GM12878 (cell line): ENCODE measurements around the gene SVIL. TPM values are rescaled to one million over a fixed set of nuclear protein-coding genes. Genes with fewer than 3 reads are reported as not detected.

Source experiments
- ATAC-seq: fragments of 200-7000 bp; cut with Tn5 transposase; 3 replicates; pipeline ENCODE4 v1.9.1; 2020; ENCODE audit warnings: mild to moderate bottlenecking, moderate library complexity
- BruUV-seq: library from RNA; stranded (reverse); fragments of 400-500 nt; replicated peaks from 2 replicates; lab custom pipeline; 2021; lab: Mats Ljungman, UMichigan
- CTCF ChIA-PET: fragments of 300-600 bp; sonication (Branson Sonifier 250); formaldehyde crosslinking; extraction: SDS; loops from one replicate; lab custom pipeline; 2021; ENCODE audit warnings: inconsistent platforms; lab: Yijun Ruan, JAX
- POLR2A ChIA-PET: fragments of 350-600 bp; formaldehyde crosslinking; extraction: SDS; loops from one replicate; lab custom pipeline; 2021; ENCODE audit warnings: inconsistent platforms; lab: Charles Lee
- RAD21 ChIA-PET: fragments of 300-600 bp; sonication (Branson Sonifier 250); formaldehyde crosslinking; loops from one replicate; lab custom pipeline; 2023; ENCODE audit warnings: antibody characterized with exemption; ENCODE audit not compliant: unreplicated experiment; lab: Charles Lee
- SMC1A ChIA-PET: fragments of 300-600 bp; sonication (Branson Sonifier 250); formaldehyde crosslinking; loops from one replicate; lab custom pipeline; 2023; ENCODE audit not compliant: unreplicated experiment, uncharacterized antibody; lab: Charles Lee
- DNase-seq: peaks from one replicate; pipeline ENCODE4 v3.0.0-alpha.2; 2011; ENCODE audit warnings: low read depth, low spot score
- FAIRE-seq: peaks from 3 replicates; lab custom pipeline; 2011; peaks lifted over from hg19 to GRCh38; lab: Jason Lieb, UNC
- H2AFZ ChIP-seq: 2 replicates; pipeline ENCODE4 v1.6.0; 2011; ENCODE audit warnings: low read depth, low read length, control low read depth; ENCODE audit not compliant: control insufficient read depth
- H3K27ac ChIP-seq: 2 replicates; pipeline ENCODE4 v1.5.1; 2011; ENCODE audit warnings: control low read depth; ENCODE audit not compliant: control insufficient read depth, insufficient read depth
- H3K27me3 ChIP-seq, 2 experiments: replicated peaks in 1 of 2; 2 replicates each; pipeline versions ENCODE4 v1.6.0 to v1.6.1; 2011; ENCODE audit warnings: low read length in 1 of 2; ENCODE audit not compliant: control insufficient read depth in 2 of 2, insufficient read depth in 2 of 2
- H3K36me3 ChIP-seq, 2 experiments: 2 replicates each; pipeline ENCODE4 v1.5.1; 2011; ENCODE audit warnings: low read length in 1 of 2; ENCODE audit not compliant: control insufficient read depth in 2 of 2, insufficient read depth in 2 of 2
- H3K4me1 ChIP-seq: 2 replicates; pipeline ENCODE4 v1.6.1; 2011; ENCODE audit warnings: mild to moderate bottlenecking, low read length, moderate library complexity, mixed read lengths; ENCODE audit not compliant: control insufficient read depth, insufficient read depth
- H3K4me2 ChIP-seq: 2 replicates; pipeline ENCODE4 v1.6.0; 2011; ENCODE audit warnings: control low read depth; ENCODE audit not compliant: control insufficient read depth, insufficient read depth
- H3K4me3 ChIP-seq: fragments of 200-600 bp; sonication (generic); 2 replicates; pipeline ENCODE4 v1.5.1; 2016
- H3K79me2 ChIP-seq: 2 replicates; pipeline ENCODE4 v1.6.0; 2011; ENCODE audit warnings: low read length; ENCODE audit not compliant: control insufficient read depth, insufficient read depth
- H3K9ac ChIP-seq: 2 replicates; pipeline ENCODE4 v1.8.0; 2011; ENCODE audit warnings: low read length, control low read depth, mixed read lengths; ENCODE audit not compliant: control insufficient read depth, insufficient read depth
- H3K9me3 ChIP-seq: replicated peaks from 3 replicates; pipeline ENCODE4 v1.5.1; 2011; ENCODE audit warnings: mild to moderate bottlenecking, low read length; ENCODE audit not compliant: control insufficient read depth, insufficient read depth
- H4K20me1 ChIP-seq: 2 replicates; pipeline ENCODE4 v1.6.0; 2011; ENCODE audit not compliant: control insufficient read depth, insufficient read depth
- CREM ChIP-seq: IDR thresholded peaks from 2 replicates; pipeline ENCODE4 v1.6.1; 2014; ENCODE audit warnings: antibody characterized with exemption, low read depth
- CUX1 ChIP-seq: IDR thresholded peaks from 2 replicates; pipeline ENCODE4 v1.6.1; 2012; ENCODE audit warnings: improper control_type of control experiment, low read depth, low read length; ENCODE audit not compliant: insufficient replicate concordance
- HSF1 ChIP-seq: fragments of 150-350 bp; IDR thresholded peaks from 2 replicates; pipeline ENCODE4 v1.6.1; 2014; ENCODE audit warnings: mild to moderate bottlenecking, low read depth, low read length
- RBBP5 ChIP-seq: fragments of 200-600 bp; sonication (generic); conservative IDR thresholded peaks from 2 replicates; pipeline ENCODE4 v1.6.1; 2016
- WGBS: methylation state at CpG from one replicate; pipeline ENCODE4 v1.1.6; 2016; ENCODE audit warnings: low lambda C conversion rate; ENCODE audit not compliant: insufficient replicate concordance, insufficient coverage; ENCODE audit errors: missing lambda C conversion rate; 5-methylcytosine and 5-hydroxymethylcytosine counted together
- in situ Hi-C: fragments of 300-500 bp; cut with MboI; formaldehyde crosslinking; loops from 9 replicates; pipeline ENCODE4 v1.14.3; 2018; ENCODE audit warnings: mixed read lengths
- intact Hi-C: fragments of 100-400 bp; cut with micrococcal nuclease; formaldehyde crosslinking; loops from one replicate; pipeline ENCODE4 v1.14.2; 2022; ENCODE audit not compliant: unreplicated experiment
- polyA plus RNA-seq, 11 experiments: library from polyadenylated mRNA; depleted of rRNA in 4 of 11; unstranded in 6 of 11; stranded (reverse) in 5 of 11; fragments of >200 nt; fragmentation: Nextera tagmentation in 4 of 11; fragmentation: Illumina TruSeq in 1 of 11; extraction: Ambion mirVana in 4 of 11; extraction: Trizol in 1 of 11; gene quantifications; 1 replicate in 1 of 11; 2 replicates in 10 of 11; pipeline versions ENCODE4 v1.2.1 to v1.2.3, GENCODE V29; 2011 to 2016; ENCODE audit warnings: inconsistent platforms in 2 of 11, missing spikeins in 2 of 11, low read depth in 1 of 11
- total RNA-seq, 4 experiments: library from RNA; depleted of rRNA in 3 of 4; stranded (reverse); fragments of >200 nt in 3 of 4; fragmentation: Illumina TruSeq in 1 of 4; extraction: Trizol in 1 of 4; gene quantifications; 2 replicates each; pipeline versions ENCODE4 v1.2.1 to v1.2.3, GENCODE V29; 2013 to 2021
- TF ChIP-seq, protein P1 (sequence below): fragments of 450-650 bp; IDR thresholded peaks from 2 replicates; pipeline ENCODE4 v1.6.1; 2016; ENCODE audit warnings: mild to moderate bottlenecking, moderate library complexity, borderline replicate concordance

The SVIL gene
- total and polyA plus RNA-seq, 10 of the 15 experiments (the other 5 are each of a cell fraction or from before 2014, with no cell fraction given), result 0.22 to 1.9 (median 0.87) TPM

DNA sequence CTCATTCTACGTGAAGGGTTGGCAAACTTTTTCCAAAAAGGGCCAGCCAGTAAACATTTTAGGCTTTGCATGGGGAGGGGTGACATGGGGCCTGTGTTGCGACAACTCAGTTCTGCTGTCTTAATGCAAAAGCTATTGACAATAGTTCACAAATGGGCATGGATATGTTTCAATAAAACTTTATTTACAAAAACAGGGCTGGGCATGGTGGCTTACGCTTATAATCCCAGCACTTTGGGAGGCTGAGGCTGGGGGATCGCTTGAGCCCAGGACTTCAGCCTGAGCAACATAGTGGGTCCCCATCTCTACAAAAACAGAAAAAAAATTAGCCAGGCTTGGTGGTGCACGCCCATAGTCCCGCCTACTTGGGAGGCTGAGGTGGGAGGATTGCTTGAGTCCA lies 141.1 kb downstream of the SVIL start:
- TF ChIP-seq RBBP5, result no peak
- TF ChIP-seq, protein P1, sequence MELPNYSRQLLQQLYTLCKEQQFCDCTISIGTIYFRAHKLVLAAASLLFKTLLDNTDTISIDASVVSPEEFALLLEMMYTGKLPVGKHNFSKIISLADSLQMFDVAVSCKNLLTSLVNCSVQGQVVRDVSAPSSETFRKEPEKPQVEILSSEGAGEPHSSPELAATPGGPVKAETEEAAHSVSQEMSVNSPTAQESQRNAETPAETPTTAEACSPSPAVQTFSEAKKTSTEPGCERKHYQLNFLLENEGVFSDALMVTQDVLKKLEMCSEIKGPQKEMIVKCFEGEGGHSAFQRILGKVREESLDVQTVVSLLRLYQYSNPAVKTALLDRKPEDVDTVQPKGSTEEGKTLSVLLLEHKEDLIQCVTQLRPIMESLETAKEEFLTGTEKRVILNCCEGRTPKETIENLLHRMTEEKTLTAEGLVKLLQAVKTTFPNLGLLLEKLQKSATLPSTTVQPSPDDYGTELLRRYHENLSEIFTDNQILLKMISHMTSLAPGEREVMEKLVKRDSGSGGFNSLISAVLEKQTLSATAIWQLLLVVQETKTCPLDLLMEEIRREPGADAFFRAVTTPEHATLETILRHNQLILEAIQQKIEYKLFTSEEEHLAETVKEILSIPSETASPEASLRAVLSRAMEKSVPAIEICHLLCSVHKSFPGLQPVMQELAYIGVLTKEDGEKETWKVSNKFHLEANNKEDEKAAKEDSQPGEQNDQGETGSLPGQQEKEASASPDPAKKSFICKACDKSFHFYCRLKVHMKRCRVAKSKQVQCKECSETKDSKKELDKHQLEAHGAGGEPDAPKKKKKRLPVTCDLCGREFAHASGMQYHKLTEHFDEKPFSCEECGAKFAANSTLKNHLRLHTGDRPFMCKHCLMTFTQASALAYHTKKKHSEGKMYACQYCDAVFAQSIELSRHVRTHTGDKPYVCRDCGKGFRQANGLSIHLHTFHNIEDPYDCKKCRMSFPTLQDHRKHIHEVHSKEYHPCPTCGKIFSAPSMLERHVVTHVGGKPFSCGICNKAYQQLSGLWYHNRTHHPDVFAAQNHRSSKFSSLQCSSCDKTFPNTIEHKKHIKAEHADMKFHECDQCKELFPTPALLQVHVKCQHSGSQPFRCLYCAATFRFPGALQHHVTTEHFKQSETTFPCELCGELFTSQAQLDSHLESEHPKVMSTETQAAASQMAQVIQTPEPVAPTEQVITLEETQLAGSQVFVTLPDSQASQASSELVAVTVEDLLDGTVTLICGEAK, result peak; percentile 53
- TF ChIP-seq, all 136 proteins: peak for 1
- no peaks in the 10 kb centered on the region for H3K79me2 ChIP-seq
- H3K36me3 ChIP-seq, result no peaks in the 10 kb centered on the region
- no peak overlapping the region for H2AFZ ChIP-seq
- CTCF ChIA-PET, result no interaction called here
- BruUV-seq, result no TSS peak
- DNase-seq, result no peak
- no peak overlapping the region for H3K9ac ChIP-seq
- FAIRE-seq, result no peak
- no peaks in the 10 kb centered on the region for H4K20me1 ChIP-seq
- POLR2A ChIA-PET, result no interaction called here
- WGBS, result 81% methylated on average over 6 of the region's 6 CpGs
- RAD21 ChIA-PET, result no interaction called here
- intact Hi-C loops, result no loop called here
- ATAC-seq, result no peak
- no peaks in the 10 kb centered on the region for H3K4me1 ChIP-seq
- H3K27me3 ChIP-seq, result no peaks in the 10 kb centered on the region; a peak in 1 of 4 replicates
- H3K4me2 ChIP-seq, result no peak overlapping the region
- in situ Hi-C loops, result no loop called here
- no peaks in the 10 kb centered on the region for H3K9me3 ChIP-seq
- H3K4me3 ChIP-seq, result no peak overlapping the region
- no peak overlapping the region for H3K27ac ChIP-seq
- SMC1A ChIA-PET, result no interaction called here

DNA sequence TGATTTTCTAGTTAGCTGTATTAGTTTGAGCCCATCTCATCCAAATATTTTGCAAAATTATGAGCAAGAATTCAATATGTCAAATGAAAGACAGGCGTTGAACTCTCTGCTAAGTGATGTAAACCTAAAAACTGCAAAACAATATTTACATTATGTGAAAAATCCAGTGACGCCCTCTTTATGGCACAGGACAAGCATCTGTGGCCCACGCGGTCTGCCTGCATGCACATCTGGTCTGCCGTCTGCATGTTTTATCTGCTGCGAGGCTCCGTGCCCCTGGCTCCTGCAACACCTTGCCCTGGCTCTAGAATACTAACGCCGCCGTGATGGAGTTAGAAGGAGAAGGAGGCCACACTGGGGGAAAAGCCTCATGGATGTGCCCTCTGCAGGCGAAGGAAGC lies 142.0 kb downstream of the SVIL start:
- no peak for FAIRE-seq
- Histone ChIP-seq H3K27ac (no peak overlapping the region), H3K9me3 (no peaks in the 10 kb centered on the region), H2AFZ (no peak overlapping the region), H4K20me1 (no peaks in the 10 kb centered on the region), H3K4me3 (no peak overlapping the region), H3K27me3 (no peaks in the 10 kb centered on the region; a peak in 1 of 4 replicates), H3K36me3 (no peaks in the 10 kb centered on the region), H3K4me2 (no peak overlapping the region), H3K79me2 (no peaks in the 10 kb centered on the region), H3K9ac (no peak overlapping the region), H3K4me1 (no peaks in the 10 kb centered on the region)
- ChIA-PET RAD21 (no interaction called here), CTCF (no interaction called here), POLR2A (no interaction called here), SMC1A (no interaction called here)
- intact Hi-C loops, result no loop called here
- in situ Hi-C loops, result no loop called here
- BruUV-seq, result no TSS peak
- no peak for ATAC-seq
- no peak for DNase-seq
- WGBS, result 64% methylated on average over 11 of the region's 11 CpGs
- TF ChIP-seq HSF1 (no peak), CREM (no peak), CUX1 (no peak)
